Ovary (tissue), 3 donors: ENCODE data around the gene SMARCA4.

ENCODE experiments used
- POLR2A ChIP-seq: fragments of 450-650 bp; IDR thresholded peaks from one replicate; pipeline ENCODE4 v1.6.1; 2017; ENCODE audit warnings: antibody characterized with exemption, mild to moderate bottlenecking, moderate library complexity
- TF ChIP-seq, protein P1 (sequence below), 3 donors: fragments of 450-650 bp in 2 of 3; fragments of 200-600 bp in 1 of 3; IDR thresholded peaks; one replicate each; pipeline versions ENCODE4 v1.5.1 to v1.8.0; 2016 to 2022; ENCODE audit warnings: antibody characterized with exemption in 3 of 3, mild to moderate bottlenecking in 1 of 3
- donor health status: DM: no; HTN: no; CAD: no.

DNA sequence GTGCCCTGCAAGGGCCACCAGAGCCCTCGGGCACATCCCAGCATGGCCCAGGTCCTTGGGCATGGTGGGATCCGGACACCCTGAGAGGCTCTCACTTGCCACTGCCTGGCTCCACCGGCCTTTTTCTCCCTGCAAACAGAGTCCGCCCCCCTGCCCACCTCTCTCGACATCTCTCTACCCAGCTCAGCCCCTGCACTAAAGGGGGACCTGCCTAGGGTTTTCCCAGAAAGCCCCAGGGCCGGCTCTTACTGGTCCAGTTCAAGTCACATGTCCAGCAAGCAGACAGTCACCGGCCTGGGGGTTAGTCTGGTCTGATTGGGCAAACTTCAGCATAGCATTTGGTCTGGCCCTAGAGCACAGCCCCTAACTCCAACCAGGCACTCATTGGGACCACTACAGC lies 52.9 kb downstream of the SMARCA4 start:
- TF ChIP-seq, protein P1, sequence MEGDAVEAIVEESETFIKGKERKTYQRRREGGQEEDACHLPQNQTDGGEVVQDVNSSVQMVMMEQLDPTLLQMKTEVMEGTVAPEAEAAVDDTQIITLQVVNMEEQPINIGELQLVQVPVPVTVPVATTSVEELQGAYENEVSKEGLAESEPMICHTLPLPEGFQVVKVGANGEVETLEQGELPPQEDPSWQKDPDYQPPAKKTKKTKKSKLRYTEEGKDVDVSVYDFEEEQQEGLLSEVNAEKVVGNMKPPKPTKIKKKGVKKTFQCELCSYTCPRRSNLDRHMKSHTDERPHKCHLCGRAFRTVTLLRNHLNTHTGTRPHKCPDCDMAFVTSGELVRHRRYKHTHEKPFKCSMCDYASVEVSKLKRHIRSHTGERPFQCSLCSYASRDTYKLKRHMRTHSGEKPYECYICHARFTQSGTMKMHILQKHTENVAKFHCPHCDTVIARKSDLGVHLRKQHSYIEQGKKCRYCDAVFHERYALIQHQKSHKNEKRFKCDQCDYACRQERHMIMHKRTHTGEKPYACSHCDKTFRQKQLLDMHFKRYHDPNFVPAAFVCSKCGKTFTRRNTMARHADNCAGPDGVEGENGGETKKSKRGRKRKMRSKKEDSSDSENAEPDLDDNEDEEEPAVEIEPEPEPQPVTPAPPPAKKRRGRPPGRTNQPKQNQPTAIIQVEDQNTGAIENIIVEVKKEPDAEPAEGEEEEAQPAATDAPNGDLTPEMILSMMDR (IDR thresholded peaks at IDR 0.05): no peak
- TF ChIP-seq POLR2A: no peak
